ENCODE data around the gene AACS. TPM values are rescaled to one million over a fixed set of nuclear protein-coding genes. Genes with fewer than 3 reads are reported as not detected.

Gene AACS
- total and polyA plus RNA-seq, 4 donors, result 3.4 to 13.6 (median 7.3) TPM

DNA sequence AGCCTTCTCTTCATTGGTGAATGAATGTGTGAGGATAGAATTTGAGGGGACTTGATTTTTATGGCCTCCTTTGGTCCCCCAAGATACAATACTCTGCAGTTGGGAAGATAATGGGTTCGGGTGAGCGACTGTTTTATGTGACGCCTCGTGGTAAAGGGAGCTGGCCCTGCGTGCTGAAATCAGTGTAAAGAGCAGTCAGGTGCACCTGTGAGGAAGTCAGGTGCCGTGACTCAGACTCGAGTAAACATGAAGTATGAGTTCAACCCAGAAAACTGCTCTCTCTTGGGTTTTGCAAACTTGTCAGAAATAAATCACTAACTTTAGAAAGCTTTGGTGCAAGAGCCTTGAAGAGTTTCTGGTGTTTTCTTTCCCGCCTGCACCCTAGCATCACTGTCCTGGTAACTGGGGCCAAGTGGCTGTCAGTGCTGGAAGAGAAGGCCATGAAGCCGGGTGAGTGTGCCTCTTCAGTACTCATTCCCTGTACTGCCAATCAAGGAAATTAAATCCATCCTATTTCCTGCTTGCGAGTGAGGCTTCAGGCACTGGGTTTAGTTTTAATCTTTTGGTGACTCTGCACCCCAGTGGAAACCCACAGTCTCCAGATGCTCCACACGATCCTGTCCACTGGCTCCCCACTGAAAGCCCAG, 59.2 kb downstream of the AACS start:
- Histone ChIP-seq H3K4me1 (ENCODE audit: control insufficient read depth in 4 of 4, insufficient read depth in 4 of 4, low read length in 3 of 4) (no peaks in the 10 kb centered on the region), H3K4me3 (ENCODE audit: low read depth in 1 of 3, low read length in 3 of 3) (no peak overlapping the region), H3K27ac (ENCODE audit: low read depth in 1 of 2, low read length in 2 of 2) (no peak overlapping the region), H3K27me3 (ENCODE audit: control insufficient read depth in 4 of 4, insufficient read depth in 4 of 4, low read length in 3 of 4) (no peaks in the 10 kb centered on the region), H3K9me3 (ENCODE audit: control insufficient read depth in 4 of 4, low read length in 3 of 4) (no peaks in the 10 kb centered on the region), H3K9ac (ENCODE audit: low read depth in 1 of 2, low read length in 2 of 2) (no peak overlapping the region), H3K36me3 (ENCODE audit: control insufficient read depth in 4 of 4, insufficient read depth in 3 of 4, low read depth in 1 of 4, low read length in 3 of 4) (no peaks in the 10 kb centered on the region)
- TF ChIP-seq, protein P1, sequence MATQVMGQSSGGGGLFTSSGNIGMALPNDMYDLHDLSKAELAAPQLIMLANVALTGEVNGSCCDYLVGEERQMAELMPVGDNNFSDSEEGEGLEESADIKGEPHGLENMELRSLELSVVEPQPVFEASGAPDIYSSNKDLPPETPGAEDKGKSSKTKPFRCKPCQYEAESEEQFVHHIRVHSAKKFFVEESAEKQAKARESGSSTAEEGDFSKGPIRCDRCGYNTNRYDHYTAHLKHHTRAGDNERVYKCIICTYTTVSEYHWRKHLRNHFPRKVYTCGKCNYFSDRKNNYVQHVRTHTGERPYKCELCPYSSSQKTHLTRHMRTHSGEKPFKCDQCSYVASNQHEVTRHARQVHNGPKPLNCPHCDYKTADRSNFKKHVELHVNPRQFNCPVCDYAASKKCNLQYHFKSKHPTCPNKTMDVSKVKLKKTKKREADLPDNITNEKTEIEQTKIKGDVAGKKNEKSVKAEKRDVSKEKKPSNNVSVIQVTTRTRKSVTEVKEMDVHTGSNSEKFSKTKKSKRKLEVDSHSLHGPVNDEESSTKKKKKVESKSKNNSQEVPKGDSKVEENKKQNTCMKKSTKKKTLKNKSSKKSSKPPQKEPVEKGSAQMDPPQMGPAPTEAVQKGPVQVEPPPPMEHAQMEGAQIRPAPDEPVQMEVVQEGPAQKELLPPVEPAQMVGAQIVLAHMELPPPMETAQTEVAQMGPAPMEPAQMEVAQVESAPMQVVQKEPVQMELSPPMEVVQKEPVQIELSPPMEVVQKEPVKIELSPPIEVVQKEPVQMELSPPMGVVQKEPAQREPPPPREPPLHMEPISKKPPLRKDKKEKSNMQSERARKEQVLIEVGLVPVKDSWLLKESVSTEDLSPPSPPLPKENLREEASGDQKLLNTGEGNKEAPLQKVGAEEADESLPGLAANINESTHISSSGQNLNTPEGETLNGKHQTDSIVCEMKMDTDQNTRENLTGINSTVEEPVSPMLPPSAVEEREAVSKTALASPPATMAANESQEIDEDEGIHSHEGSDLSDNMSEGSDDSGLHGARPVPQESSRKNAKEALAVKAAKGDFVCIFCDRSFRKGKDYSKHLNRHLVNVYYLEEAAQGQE (IDR thresholded peaks at IDR 0.05), result no peak
- TF ChIP-seq, protein P2, sequence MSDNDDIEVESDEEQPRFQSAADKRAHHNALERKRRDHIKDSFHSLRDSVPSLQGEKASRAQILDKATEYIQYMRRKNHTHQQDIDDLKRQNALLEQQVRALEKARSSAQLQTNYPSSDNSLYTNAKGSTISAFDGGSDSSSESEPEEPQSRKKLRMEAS (IDR thresholded peaks at IDR 0.05), result no peak
- TF ChIP-seq FOXA1 (IDR thresholded peaks at IDR 0.05) (no peak), HNF4A (conservative IDR thresholded peaks at IDR 0.05) (no peak), GABPA (IDR thresholded peaks at IDR 0.05 in 1 of 2, conservative IDR thresholded peaks at IDR 0.05 in 1 of 2) (no peak), EGR1 (IDR thresholded peaks at IDR 0.05; ENCODE audit: low read depth in 2 of 2) (no peak), YY1 (IDR thresholded peaks at IDR 0.05) (no peak), RXRA (IDR thresholded peaks at IDR 0.05) (no peak), JUND (IDR thresholded peaks at IDR 0.05) (no peak), FOXA2 (IDR thresholded peaks at IDR 0.05) (no peak), SP1 (IDR thresholded peaks at IDR 0.05) (no peak), RAD21 (IDR thresholded peaks at IDR 0.05) (no peak)
- TF ChIP-seq, protein P3, sequence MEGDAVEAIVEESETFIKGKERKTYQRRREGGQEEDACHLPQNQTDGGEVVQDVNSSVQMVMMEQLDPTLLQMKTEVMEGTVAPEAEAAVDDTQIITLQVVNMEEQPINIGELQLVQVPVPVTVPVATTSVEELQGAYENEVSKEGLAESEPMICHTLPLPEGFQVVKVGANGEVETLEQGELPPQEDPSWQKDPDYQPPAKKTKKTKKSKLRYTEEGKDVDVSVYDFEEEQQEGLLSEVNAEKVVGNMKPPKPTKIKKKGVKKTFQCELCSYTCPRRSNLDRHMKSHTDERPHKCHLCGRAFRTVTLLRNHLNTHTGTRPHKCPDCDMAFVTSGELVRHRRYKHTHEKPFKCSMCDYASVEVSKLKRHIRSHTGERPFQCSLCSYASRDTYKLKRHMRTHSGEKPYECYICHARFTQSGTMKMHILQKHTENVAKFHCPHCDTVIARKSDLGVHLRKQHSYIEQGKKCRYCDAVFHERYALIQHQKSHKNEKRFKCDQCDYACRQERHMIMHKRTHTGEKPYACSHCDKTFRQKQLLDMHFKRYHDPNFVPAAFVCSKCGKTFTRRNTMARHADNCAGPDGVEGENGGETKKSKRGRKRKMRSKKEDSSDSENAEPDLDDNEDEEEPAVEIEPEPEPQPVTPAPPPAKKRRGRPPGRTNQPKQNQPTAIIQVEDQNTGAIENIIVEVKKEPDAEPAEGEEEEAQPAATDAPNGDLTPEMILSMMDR (IDR thresholded peaks at IDR 0.05; ENCODE audit: low read depth, low read length, missing input control), result no peak
- TF ChIP-seq, protein P4, sequence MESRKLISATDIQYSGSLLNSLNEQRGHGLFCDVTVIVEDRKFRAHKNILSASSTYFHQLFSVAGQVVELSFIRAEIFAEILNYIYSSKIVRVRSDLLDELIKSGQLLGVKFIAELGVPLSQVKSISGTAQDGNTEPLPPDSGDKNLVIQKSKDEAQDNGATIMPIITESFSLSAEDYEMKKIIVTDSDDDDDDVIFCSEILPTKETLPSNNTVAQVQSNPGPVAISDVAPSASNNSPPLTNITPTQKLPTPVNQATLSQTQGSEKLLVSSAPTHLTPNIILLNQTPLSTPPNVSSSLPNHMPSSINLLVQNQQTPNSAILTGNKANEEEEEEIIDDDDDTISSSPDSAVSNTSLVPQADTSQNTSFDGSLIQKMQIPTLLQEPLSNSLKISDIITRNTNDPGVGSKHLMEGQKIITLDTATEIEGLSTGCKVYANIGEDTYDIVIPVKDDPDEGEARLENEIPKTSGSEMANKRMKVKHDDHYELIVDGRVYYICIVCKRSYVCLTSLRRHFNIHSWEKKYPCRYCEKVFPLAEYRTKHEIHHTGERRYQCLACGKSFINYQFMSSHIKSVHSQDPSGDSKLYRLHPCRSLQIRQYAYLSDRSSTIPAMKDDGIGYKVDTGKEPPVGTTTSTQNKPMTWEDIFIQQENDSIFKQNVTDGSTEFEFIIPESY (IDR thresholded peaks at IDR 0.05), result no peak
- TF ChIP-seq, protein P5, sequence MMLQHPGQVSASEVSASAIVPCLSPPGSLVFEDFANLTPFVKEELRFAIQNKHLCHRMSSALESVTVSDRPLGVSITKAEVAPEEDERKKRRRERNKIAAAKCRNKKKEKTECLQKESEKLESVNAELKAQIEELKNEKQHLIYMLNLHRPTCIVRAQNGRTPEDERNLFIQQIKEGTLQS (IDR thresholded peaks at IDR 0.05), result no peak
- DNase-seq (ENCODE audit: low spot score), result no peak
- WGBS, result 86% methylated on average over 11 of the region's 11 CpGs

DNA sequence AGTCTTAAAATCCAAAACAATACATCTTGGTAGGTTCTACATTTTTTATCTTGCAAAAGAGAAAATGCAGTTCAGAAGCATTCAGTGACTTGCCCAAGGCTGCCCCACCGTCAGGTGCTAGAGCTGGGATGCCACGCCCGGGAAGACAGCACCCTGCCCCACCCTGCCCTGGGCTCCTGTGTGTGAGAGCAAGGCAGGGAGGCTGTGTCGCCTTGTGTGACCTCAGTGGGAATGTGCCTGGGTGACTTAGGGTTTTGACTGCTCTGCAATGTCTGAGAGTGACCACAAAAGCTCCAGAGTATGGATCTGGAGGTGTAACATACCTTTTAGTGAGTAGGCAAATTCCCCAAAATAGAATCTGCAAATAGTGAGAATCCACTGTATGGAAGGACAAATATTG, 60.0 kb downstream of the AACS start:
- DNase-seq (ENCODE audit: low spot score), result no peak
- 88% methylated on average over 4 of the region's 4 CpGs for WGBS
- Histone ChIP-seq H3K4me3 (ENCODE audit: low read depth in 1 of 3, low read length in 3 of 3) (no peak overlapping the region), H3K9me3 (ENCODE audit: control insufficient read depth in 4 of 4, low read length in 3 of 4) (no peaks in the 10 kb centered on the region), H3K27me3 (ENCODE audit: control insufficient read depth in 4 of 4, insufficient read depth in 4 of 4, low read length in 3 of 4) (no peaks in the 10 kb centered on the region), H3K4me1 (ENCODE audit: control insufficient read depth in 4 of 4, insufficient read depth in 4 of 4, low read length in 3 of 4) (no peaks in the 10 kb centered on the region), H3K9ac (ENCODE audit: low read depth in 1 of 2, low read length in 2 of 2) (no peak overlapping the region), H3K36me3 (ENCODE audit: control insufficient read depth in 4 of 4, insufficient read depth in 3 of 4, low read depth in 1 of 4, low read length in 3 of 4) (no peaks in the 10 kb centered on the region), H3K27ac (ENCODE audit: low read depth in 1 of 2, low read length in 2 of 2) (no peak overlapping the region)
- TF ChIP-seq, protein P5 (IDR thresholded peaks at IDR 0.05), result no peak
- TF ChIP-seq, protein P4 (IDR thresholded peaks at IDR 0.05), result no peak
- TF ChIP-seq, protein P2 (IDR thresholded peaks at IDR 0.05), result no peak
- no peak for TF ChIP-seq SP1 (IDR thresholded peaks at IDR 0.05)
- TF ChIP-seq, protein P3 (IDR thresholded peaks at IDR 0.05; ENCODE audit: low read depth, low read length, missing input control), result no peak
- TF ChIP-seq RAD21 (IDR thresholded peaks at IDR 0.05), result no peak
- TF ChIP-seq RXRA (IDR thresholded peaks at IDR 0.05), result no peak
- TF ChIP-seq TAF1 (conservative IDR thresholded peaks at IDR 0.05), result no peak
